Stimulated activated CD4-positive, alpha-beta T cell treated with anti-CD3 and anti-CD28 coated beads, Interleukin-12 subunit alpha, Interleukin-12 subunit beta, amount 100 ng/mL, for 48 hours (primary cell): ENCODE results near the gene CPAMD8.

ENCODE experiments used
- DNase-seq, 3 donors: peaks; one replicate each; pipeline ENCODE4 v3.0.0-alpha.2; 2020; ENCODE audit warnings: low read depth in 2 of 3, low spot score in 1 of 3

The CPAMD8 gene

GRCh38 chr19:16895467-16896145, 131.0 kb downstream of the CPAMD8 start:
- no peak for DNase-seq

GRCh38 chr19:16894080-16894479, 132.5 kb downstream of the CPAMD8 start:
- no peak for DNase-seq

- DNase-seq, result no peak
Observed at GRCh38 chr19:16893686-16893989, 133.0 kb downstream of the CPAMD8 start.

GRCh38 chr19:16892868-16893685, 133.5 kb downstream of the CPAMD8 start:
- DNase-seq, result no peak

GRCh38 chr19:16892436-16892835, 134.2 kb downstream of the CPAMD8 start:
- no peak for DNase-seq

- no peak for DNase-seq
Observed at GRCh38 chr19:16891696-16892382, 134.8 kb downstream of the CPAMD8 start.

- DNase-seq, result no peak
Observed at GRCh38 chr19:16890461-16891184, 136.0 kb downstream of the CPAMD8 start.

- no peak for DNase-seq
Observed at GRCh38 chr19:16889883-16890460, 136.6 kb downstream of the CPAMD8 start.

GRCh38 chr19:16889366-16889882, 137.2 kb downstream of the CPAMD8 start:
- DNase-seq, result no peak

- DNase-seq, result no peak
Observed at GRCh38 chr19:16888629-16889365, 137.8 kb downstream of the CPAMD8 start, which contains the start of gene F2RL3. TSS of gene F2RL3 (plus strand) at chr19:16888999. CDS start at chr19:16889190, 191 bp downstream.

- DNase-seq, result no peak
Observed at GRCh38 chr19:16887353-16888265, 139.0 kb downstream of the CPAMD8 start.

GRCh38 chr19:16886305-16886880, 140.2 kb downstream of the CPAMD8 start:
- no peak for DNase-seq

GRCh38 chr19:16885166-16885565, 141.4 kb downstream of the CPAMD8 start:
- DNase-seq, result no peak

GRCh38 chr19:16883522-16883921, 143.1 kb downstream of the CPAMD8 start:
- no peak for DNase-seq

- DNase-seq, result no peak
Observed at GRCh38 chr19:16882146-16882545, 144.5 kb downstream of the CPAMD8 start.

- DNase-seq, result no peak
Observed at GRCh38 chr19:16880884-16881554, 145.6 kb downstream of the CPAMD8 start.

- DNase-seq, result no peak
Observed at GRCh38 chr19:16878181-16878965, 148.2 kb downstream of the CPAMD8 start.
